MM.1S (cell line): ENCODE measurements around the gene LYZL4.

Experiments used
- DNase-seq: peaks from one replicate; pipeline ENCODE4 v3.0.0-alpha.2; 2015
- H2AFZ ChIP-seq: fragments of 300-600 bp; sonication (generic); 2 replicates; pipeline ENCODE4 v1.6.0; 2016; ENCODE audit warnings: antibody characterized with exemption, low read length
- H3F3A ChIP-seq: fragments of 300-600 bp; sonication (generic); 2 replicates; pipeline ENCODE4 v1.6.1; 2016; ENCODE audit warnings: mild to moderate bottlenecking, antibody characterized with exemption, low read length, moderate library complexity, mixed read lengths; ENCODE audit not compliant: insufficient read depth
- H3K27ac ChIP-seq: fragments of 300-600 bp; sonication (generic); 2 replicates; pipeline ENCODE4 v1.5.1; 2016; ENCODE audit warnings: mild to moderate bottlenecking, low read length
- H3K27me3 ChIP-seq: fragments of 300-600 bp; sonication (generic); replicated peaks from 2 replicates; pipeline ENCODE4 v1.6.0; 2016; ENCODE audit warnings: low read length; ENCODE audit not compliant: insufficient read depth
- H3K36me3 ChIP-seq: fragments of 300-600 bp; sonication (generic); replicated peaks from 2 replicates; pipeline ENCODE4 v1.6.1; 2016; ENCODE audit warnings: mild to moderate bottlenecking, low read length, mixed read lengths; ENCODE audit not compliant: insufficient read depth
- H3K4me1 ChIP-seq: fragments of 300-600 bp; sonication (generic); 2 replicates; pipeline ENCODE4 v1.6.1; 2016; ENCODE audit warnings: low read length, mixed read lengths
- H3K4me2 ChIP-seq: fragments of 300-600 bp; sonication (generic); 2 replicates; pipeline ENCODE4 v1.6.0; 2016; ENCODE audit warnings: low read depth, low read length
- H3K4me3 ChIP-seq: fragments of 300-600 bp; sonication (generic); 2 replicates; pipeline ENCODE4 v1.5.1; 2016; ENCODE audit warnings: low read length, mixed read lengths
- H3K79me2 ChIP-seq: fragments of 300-600 bp; sonication (generic); 2 replicates; pipeline ENCODE4 v1.6.1; 2016; ENCODE audit warnings: mixed run types, low read length, mixed read lengths
- H3K9ac ChIP-seq: fragments of 300-600 bp; sonication (generic); 2 replicates; pipeline ENCODE4 v1.6.1; 2016; ENCODE audit warnings: low read length, mixed read lengths
- H3K9me2 ChIP-seq: fragments of 300-600 bp; sonication (generic); replicated peaks from 2 replicates; pipeline ENCODE4 v1.6.1; 2016; ENCODE audit warnings: mild to moderate bottlenecking, low read length, mixed read lengths; ENCODE audit not compliant: insufficient read depth
- H3K9me3 ChIP-seq: fragments of 300-600 bp; sonication (generic); replicated peaks from 2 replicates; pipeline ENCODE4 v1.6.1; 2016; ENCODE audit warnings: mild to moderate bottlenecking, low read length, mixed read lengths; ENCODE audit not compliant: insufficient read depth
- H4K20me1 ChIP-seq: fragments of 300-600 bp; sonication (generic); 2 replicates; pipeline ENCODE4 v1.6.1; 2016; ENCODE audit warnings: mild to moderate bottlenecking, low read length, moderate library complexity, mixed read lengths; ENCODE audit not compliant: insufficient read depth
- CTCF ChIP-seq: fragments of 300-600 bp; sonication (generic); IDR thresholded peaks from 2 replicates; pipeline ENCODE4 v1.5.1; 2016; ENCODE audit warnings: antibody characterized with exemption, low read length, mixed read lengths
- EZH2 ChIP-seq: fragments of 300-600 bp; sonication (generic); optimal IDR thresholded peaks from 2 replicates; pipeline ENCODE3; 2017; ENCODE audit warnings: low read depth, mild to moderate bottlenecking, antibody characterized with exemption, low read length, mixed read lengths
- EZH2phosphoT487 ChIP-seq: fragments of 300-600 bp; sonication (generic); IDR thresholded peaks from 2 replicates; pipeline ENCODE4 v1.6.1; 2018; ENCODE audit warnings: antibody characterized with exemption, low read length

The LYZL4 gene

GRCh38 chr3:42451116-42451515 is 40.7 kb upstream of the LYZL4 start:
- Histone ChIP-seq H3K79me2 (no peaks in the 10 kb centered on the region), H3K27me3 (no peaks in the 10 kb centered on the region), H3K4me2 (no peak overlapping the region), H3K4me1 (no peaks in the 10 kb centered on the region), H3F3A (no peaks in the 10 kb centered on the region), H2AFZ (no peak overlapping the region), H3K27ac (no peak overlapping the region), H3K4me3 (no peak overlapping the region), H3K36me3 (no peaks in the 10 kb centered on the region), H4K20me1 (no peaks in the 10 kb centered on the region), H3K9me2 (no peaks in the 10 kb centered on the region), H3K9me3 (no peaks in the 10 kb centered on the region), H3K9ac (no peak overlapping the region)
- TF ChIP-seq EZH2phosphoT487 (no peak), CTCF (no peak), EZH2 (no peak)
- no peak for DNase-seq

- H3K79me2 ChIP-seq: no peaks in the 10 kb centered on the region
- no peaks in the 10 kb centered on the region for H3K4me1 ChIP-seq
- no peaks in the 10 kb centered on the region for H3K9me3 ChIP-seq
- no peaks in the 10 kb centered on the region for H3K9me2 ChIP-seq
- H2AFZ ChIP-seq: no peak overlapping the region
- H3K4me2 ChIP-seq: no peak overlapping the region
- H3K9ac ChIP-seq: no peak overlapping the region
- TF ChIP-seq EZH2phosphoT487: no peak
- no peak overlapping the region for H3K27ac ChIP-seq
- no peaks in the 10 kb centered on the region for H4K20me1 ChIP-seq
- no peak overlapping the region for H3K4me3 ChIP-seq
- H3K36me3 ChIP-seq: no peaks in the 10 kb centered on the region
- H3F3A ChIP-seq: no peaks in the 10 kb centered on the region
- DNase-seq: no peak
- H3K27me3 ChIP-seq: no peaks in the 10 kb centered on the region
Measured at GRCh38 chr3:42450567-42450966, 40.2 kb upstream of the LYZL4 start.

- Histone ChIP-seq H3K79me2 (no peaks in the 10 kb centered on the region), H3K4me1 (no peaks in the 10 kb centered on the region), H3K9ac (no peak overlapping the region), H3K9me3 (no peaks in the 10 kb centered on the region), H4K20me1 (no peaks in the 10 kb centered on the region), H3K27me3 (no peaks in the 10 kb centered on the region), H3K4me3 (no peak overlapping the region), H2AFZ (no peak overlapping the region), H3F3A (no peaks in the 10 kb centered on the region), H3K4me2 (no peak overlapping the region), H3K9me2 (no peaks in the 10 kb centered on the region), H3K36me3 (no peaks in the 10 kb centered on the region), H3K27ac (no peak overlapping the region)
- TF ChIP-seq CTCF (no peak), EZH2phosphoT487 (no peak), EZH2 (no peak)
- DNase-seq: no peak
Measured at GRCh38 chr3:42447481-42447880, 37.1 kb upstream of the LYZL4 start.

GRCh38 chr3:42446111-42447050 is 36.0 kb upstream of the LYZL4 start:
- Histone ChIP-seq H3K79me2 (no peaks in the 10 kb centered on the region), H3K36me3 (no peaks in the 10 kb centered on the region), H3K27ac (no peak overlapping the region)

More at GRCh38 chr3:42446111-42447050, 36.0 kb upstream of the LYZL4 start:
- Histone ChIP-seq H3K27me3 (no peaks in the 10 kb centered on the region), H3K9me2 (no peaks in the 10 kb centered on the region), H3K4me1 (no peaks in the 10 kb centered on the region), H3F3A (no peaks in the 10 kb centered on the region), H3K9me3 (no peaks in the 10 kb centered on the region), H4K20me1 (no peaks in the 10 kb centered on the region), H2AFZ (no peak overlapping the region), H3K9ac (no peak overlapping the region), H3K4me3 (no peak overlapping the region), H3K4me2 (no peak overlapping the region)
- DNase-seq: no peak
- TF ChIP-seq EZH2phosphoT487 (no peak), EZH2 (no peak), CTCF (no peak)
